HL-60 (cell line): ENCODE data around the gene KRT28.

Experiments used
- CTCF ChIP-seq: IDR thresholded peaks from one replicate; pipeline ENCODE4 v1.5.1; 2011; ENCODE audit warnings: low read length, control low read depth, inconsistent platforms; ENCODE audit not compliant: insufficient read depth
- GABPA ChIP-seq: IDR thresholded peaks from 2 replicates; pipeline ENCODE4 v1.6.1; 2012; ENCODE audit warnings: low read depth
- POLR2AphosphoS5 ChIP-seq: IDR thresholded peaks from 2 replicates; pipeline ENCODE4 v1.6.1; 2012; ENCODE audit warnings: low read depth
- TF ChIP-seq, protein P1 (sequence below): IDR thresholded peaks from 2 replicates; pipeline ENCODE4 v1.6.1; 2012; ENCODE audit warnings: low read depth; ENCODE audit not compliant: insufficient replicate concordance

GRCh38 chr17:40841246-40841645, 41.5 kb upstream of the KRT28 start:
- no peak for TF ChIP-seq POLR2AphosphoS5
- TF ChIP-seq GABPA = no peak
- TF ChIP-seq CTCF = no peak
- TF ChIP-seq, protein P1, sequence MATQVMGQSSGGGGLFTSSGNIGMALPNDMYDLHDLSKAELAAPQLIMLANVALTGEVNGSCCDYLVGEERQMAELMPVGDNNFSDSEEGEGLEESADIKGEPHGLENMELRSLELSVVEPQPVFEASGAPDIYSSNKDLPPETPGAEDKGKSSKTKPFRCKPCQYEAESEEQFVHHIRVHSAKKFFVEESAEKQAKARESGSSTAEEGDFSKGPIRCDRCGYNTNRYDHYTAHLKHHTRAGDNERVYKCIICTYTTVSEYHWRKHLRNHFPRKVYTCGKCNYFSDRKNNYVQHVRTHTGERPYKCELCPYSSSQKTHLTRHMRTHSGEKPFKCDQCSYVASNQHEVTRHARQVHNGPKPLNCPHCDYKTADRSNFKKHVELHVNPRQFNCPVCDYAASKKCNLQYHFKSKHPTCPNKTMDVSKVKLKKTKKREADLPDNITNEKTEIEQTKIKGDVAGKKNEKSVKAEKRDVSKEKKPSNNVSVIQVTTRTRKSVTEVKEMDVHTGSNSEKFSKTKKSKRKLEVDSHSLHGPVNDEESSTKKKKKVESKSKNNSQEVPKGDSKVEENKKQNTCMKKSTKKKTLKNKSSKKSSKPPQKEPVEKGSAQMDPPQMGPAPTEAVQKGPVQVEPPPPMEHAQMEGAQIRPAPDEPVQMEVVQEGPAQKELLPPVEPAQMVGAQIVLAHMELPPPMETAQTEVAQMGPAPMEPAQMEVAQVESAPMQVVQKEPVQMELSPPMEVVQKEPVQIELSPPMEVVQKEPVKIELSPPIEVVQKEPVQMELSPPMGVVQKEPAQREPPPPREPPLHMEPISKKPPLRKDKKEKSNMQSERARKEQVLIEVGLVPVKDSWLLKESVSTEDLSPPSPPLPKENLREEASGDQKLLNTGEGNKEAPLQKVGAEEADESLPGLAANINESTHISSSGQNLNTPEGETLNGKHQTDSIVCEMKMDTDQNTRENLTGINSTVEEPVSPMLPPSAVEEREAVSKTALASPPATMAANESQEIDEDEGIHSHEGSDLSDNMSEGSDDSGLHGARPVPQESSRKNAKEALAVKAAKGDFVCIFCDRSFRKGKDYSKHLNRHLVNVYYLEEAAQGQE = no peak
